GM18508 (cell line): Measurements from ENCODE around the gene IGSF21.
"Not testable (repeated sequence)": the region's sequence is repeated elsewhere in the genome, so short reads cannot be mapped to it uniquely, and the experiment has no call there.

Experiments
- ATAC-seq: cut with Tn5 transposase; IDR thresholded peaks from one replicate; pipeline ENCODE4 v1.9.1; 2021; ENCODE audit warnings: moderate number of reproducible peaks; ENCODE audit not compliant: insufficient read depth, unreplicated experiment

Gene IGSF21

DNA sequence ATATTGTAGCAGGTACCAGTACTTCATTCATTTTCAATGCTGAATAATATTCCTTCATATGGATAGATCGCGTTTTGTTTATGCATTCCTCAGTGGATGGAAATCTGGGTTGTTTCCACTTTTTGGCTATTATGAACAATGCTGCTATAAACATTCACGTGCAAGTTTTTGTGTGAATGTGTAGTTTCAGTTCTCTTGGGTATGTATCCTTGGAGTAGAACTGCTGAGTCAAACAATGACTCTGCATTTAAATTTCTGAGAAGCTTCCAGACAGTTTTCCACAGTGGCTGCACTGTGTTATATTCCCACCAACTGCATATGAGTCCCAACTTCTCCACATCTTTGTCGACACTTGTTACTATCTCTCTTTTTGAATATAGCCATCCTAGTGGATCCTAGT lies 235.1 kb downstream of the IGSF21 start:
- ATAC-seq, result no peak

DNA sequence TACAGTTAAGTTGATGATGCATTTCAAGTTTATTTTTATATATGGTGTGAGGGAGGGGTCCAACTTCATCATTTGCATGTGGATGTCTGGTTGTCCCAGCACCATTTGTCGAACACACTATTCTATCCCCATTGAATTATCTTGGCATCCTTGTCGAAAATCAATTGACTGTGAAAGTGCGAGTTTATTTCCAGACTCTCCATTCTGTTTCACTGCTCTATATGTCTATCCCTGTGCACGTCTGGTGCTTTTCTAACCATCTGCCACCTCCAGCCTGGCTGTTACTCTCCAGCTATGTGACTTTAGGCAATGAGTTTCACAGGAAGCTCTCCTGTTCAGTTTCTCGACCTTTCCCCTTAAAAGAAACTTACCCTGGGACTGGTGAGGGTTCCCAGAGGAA lies 236.0 kb downstream of the IGSF21 start:
- ATAC-seq, result no peak

DNA sequence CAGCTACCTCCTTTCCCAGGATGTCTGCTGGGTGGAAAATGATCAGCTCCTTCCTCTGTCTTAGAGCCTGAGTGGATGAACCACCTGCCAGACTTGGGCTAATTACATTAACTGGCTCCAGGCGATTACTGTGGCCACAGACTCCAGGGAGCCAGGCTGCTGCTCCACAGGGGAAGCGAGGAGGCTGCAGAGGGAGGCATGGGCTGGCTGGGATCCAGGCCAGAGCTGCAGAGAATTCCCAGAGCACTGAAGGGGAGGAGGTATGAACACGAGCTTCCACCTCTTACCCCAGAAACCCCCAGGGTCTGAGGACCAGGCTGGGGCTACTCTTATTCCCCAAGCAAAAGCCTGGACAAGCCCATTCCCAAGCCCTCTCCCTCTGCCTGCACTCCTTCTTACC lies 237.2 kb downstream of the IGSF21 start:
- ATAC-seq, result no peak

DNA sequence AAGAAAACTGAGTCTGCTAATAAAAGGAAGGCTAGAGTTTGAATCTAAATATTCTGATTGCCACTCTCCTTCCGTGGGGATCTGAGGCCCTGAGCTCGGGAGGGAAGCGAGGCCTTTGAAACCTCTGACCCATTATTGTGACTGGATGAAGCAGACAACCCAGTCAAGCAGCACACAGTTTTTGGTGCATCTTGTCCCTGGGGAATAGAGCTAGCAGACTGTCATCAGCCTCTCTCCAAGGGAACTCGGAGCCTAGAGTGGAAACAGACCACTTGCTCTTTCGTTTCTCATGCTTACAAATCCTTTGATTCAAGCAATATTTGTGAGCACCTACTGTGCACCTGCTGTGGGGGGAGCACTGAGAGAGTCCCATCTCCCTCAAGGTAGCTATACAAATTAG lies 240.0 kb downstream of the IGSF21 start:
- no peak for ATAC-seq

DNA sequence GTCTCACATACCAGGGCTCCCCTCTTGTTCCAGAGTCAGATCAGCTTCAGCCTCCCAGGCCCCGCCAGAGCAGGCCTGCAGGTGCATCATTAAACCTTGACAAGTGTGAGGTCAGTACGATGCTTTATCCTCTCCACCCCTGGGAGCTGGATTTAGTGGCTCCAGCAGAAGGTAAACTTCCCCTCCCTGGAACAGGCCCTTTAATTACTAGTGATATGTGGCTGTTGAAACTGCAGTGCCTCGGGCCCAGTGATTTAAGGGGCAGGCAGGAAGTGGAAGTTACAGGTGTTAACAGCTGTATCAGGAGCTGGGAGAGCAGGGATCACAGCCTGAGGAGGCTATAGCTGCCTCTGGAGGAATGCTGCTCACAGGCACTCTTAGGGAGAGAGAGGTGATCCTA lies 240.8 kb downstream of the IGSF21 start:
- no peak for ATAC-seq

DNA sequence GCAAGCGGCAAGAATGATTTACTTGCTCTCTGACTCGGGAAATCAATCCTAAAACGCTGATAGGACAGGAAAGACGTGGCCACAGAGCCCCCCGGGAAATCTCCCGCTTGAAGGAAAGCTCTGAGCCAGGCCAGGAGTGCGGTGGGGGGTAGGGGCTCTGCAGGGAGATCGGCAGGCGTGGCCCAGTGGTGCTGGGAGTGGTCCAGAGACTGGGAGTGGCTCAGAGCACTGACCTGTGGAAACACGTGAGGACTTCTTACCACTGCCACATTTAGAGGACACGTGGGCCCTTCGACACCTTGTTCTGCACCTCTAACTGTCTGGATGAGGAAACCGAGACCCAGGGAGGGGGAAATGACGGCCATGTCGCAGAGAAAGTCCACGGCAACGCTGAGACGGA lies 243.1 kb downstream of the IGSF21 start:
- no peak for ATAC-seq

DNA sequence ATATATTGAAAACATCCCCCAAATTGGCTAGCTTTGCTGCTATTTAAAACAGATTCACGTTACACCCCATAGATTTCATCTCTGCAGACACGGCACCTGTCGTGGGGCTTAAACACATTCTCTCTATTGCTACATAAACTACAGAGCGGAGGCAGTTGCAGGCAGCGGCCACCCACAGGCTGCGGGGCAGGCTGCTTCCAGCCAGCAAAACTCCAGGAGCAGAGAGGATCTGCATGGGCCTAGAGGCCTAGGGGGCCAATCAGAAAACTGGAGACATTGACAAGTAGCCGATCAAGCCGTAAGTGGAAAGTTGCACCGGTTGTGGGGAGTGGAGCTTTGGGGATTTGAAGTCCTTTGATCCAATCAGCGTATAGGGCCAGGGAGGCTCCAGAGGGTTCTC lies 244.1 kb downstream of the IGSF21 start:
- no peak for ATAC-seq

DNA sequence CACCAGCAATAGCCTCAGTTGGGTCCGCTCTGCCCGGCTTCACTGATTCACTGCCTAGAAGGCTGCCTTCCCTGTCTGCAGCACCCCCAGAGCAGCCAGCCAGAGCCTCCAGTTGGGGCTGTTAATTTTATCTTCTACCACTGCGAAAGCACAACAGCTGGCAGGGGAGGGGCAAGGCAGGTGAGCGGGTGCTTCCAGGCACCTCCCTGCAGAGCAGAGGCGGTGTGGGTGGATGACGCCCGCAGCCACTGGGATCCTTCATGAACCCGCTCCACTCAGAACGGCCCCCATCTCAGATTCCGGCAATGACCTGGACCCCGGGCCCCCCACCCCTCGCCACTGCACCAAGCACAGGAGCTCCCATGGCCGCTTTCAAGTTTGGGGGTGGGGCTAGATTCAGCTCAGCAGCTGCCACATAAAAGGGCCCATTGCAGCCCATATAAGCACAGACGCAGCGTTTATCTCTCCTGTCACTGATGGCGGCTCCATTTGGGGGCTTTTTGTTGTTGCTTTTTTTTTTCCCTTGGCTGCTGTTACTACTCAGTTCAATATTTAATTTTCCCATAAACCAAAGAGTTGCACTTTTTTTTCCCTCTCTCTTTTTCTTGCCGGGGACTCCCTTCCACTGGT lies 245.2 kb downstream of the IGSF21 start:
- ATAC-seq, result no peak

DNA sequence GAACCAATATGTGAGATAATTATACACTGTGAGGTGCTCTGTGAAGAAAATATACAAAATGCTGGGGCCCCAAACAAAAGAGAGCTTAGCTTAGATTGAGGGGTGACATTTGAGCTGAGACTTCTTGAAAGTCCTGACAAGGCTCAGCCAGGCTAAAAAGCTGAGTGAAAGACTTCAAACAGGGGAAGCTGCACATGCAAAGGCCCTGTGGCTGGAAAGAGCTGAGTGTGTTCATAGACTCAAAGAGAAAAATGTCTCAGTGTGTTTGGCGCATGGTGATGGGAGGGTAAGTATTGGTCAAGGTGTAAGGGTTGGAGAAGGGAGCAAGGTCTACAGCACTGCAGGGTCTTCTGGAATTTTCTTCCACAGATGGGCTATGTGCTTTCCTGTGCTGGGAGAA lies 245.9 kb downstream of the IGSF21 start:
- no peak for ATAC-seq

DNA sequence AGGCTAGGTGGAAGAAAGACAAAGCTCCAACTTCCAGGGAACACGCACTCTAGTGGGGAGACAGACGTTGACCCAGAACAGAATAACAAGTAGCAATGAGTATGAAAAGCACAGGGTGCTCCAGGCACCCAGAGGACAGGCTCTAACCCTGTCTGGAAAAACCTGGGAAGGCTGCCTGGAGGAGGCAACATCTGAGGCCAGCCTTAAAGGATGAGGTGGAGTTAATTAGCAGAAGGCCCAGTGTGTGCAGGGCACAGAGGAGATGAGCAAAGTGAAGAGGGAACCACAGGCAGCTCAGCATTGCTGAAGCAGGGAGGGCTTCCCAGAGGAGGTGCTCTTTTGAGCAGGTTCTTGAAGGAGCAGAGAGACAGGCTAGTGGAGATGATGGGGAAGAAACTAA lies 246.4 kb downstream of the IGSF21 start:
- no peak for ATAC-seq

DNA sequence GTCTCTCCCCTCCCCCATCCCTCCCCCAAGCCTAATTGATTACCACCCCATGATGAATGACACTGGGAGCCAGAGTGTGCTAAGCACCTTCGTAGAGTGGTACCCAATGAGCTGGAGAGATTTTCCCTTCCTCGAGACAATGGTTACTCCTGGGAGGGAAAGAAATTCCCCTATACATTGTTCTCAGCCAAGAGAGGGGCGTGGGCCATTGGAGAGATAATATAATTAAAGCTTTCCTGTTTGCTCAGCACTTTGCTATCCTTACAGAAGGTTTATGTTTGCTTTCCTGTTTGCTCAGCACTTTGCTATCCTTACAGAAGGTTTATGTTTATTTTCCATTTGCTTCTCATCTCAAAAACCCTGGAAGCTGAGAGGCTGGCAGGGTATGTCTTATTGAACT lies 247.0 kb downstream of the IGSF21 start:
- no peak for ATAC-seq

DNA sequence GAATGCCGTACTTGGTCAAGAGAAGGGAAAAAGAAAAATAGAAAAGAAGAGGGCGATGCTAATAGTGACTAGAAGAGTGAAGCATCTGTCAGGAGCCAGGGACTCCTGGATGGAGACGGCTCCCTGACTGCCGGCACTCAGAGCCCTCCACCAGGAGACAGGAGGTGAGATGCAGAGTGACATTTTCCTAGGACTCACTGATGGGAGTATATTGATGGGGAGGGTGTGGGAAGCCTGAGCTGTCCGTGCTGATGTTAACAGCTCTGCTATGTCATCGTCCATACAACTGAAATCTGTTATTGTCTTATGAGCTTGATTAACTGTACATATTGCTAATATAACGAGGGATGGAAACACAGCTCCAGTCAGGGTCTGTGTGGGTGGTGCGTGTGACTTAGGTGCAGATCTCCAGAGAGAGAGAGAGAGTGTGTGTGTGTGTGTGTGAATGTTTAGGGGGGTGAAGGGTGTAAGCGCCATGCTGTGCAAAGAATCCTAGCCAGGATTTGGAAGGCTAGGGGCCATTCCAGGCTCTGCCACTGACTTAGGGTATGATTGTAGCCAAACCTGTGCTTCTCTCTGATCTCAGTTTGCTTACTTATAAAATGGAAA lies 250.1 kb downstream of the IGSF21 start:
- no peak for ATAC-seq

DNA sequence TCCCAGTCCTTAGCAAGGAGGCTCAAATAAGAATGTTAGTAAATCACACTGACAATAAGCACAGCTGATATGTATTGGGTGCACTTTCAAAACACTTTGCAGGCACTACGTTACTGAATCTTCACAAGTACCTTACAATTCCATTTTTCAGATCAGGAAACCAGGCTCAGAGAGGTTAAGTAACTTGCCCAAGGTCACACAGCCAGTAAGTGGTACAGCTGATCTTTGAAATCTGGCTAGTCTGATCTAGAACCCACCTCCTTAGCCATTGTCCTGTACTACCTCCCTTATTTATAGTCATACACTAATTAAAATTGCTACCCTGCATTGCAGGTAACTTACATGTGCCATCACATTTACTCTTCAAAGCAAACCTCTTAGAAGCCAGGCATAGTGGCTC lies 251.0 kb downstream of the IGSF21 start:
- ATAC-seq, result no peak

DNA sequence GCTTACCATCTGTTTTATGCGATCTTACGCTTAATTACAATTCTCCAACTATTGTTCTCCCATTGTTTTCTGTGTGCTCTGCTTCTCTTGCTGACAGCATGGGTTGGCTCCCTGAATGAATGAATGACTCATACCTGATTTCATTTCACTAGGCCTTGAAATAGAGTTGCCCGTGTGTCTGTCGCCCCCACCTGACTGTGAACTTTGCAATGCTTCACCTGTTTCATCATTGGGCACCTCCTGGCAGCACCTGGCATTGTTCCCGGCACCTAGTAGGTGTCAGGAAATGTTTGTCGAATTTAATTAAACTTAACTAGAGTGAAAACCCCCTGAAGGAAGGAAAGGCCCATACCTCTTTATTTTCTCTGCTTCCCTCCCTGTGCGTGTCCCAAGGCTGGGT lies 252.7 kb downstream of the IGSF21 start:
- ATAC-seq, result no peak

DNA sequence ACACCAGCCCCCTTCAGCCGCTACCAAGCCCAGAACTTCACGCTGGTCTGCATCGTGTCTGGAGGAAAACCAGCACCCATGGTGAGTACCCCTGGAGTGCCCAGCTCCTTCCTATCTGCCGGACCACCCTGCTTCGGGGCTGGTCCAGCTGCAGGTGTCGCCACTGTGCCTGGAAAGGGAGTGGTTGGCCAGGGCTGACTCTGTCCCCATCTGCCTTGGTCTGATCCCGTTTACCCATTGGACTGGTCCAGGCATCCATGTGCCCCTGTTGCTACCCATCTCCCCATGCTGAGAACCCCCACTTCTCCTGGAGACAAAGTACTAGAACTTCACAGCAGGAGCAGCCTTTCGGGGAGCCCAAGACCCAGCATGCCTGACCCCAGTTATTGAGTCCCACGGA lies 254.6 kb downstream of the IGSF21 start:
- ATAC-seq, result no peak

DNA sequence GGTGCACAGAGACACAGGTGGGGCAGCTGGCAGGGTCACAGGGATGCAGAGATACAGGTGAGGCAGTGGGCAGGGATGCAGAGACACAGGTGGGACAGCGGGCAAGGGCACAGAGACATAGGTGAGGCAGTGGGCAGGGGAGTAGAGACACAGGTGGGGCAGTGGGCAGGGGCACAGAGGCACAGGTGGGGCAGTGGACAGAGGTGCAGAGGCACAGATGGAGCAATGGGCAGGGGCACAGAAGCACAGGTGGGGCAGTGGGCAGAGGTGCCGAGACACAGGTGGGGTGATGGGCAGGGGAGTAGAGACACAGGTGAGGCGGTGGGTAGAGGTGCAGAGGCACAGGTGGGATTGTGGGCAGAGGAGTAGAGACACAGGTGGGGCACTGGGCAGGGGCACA lies 255.8 kb downstream of the IGSF21 start:
- ATAC-seq, result no peak

DNA sequence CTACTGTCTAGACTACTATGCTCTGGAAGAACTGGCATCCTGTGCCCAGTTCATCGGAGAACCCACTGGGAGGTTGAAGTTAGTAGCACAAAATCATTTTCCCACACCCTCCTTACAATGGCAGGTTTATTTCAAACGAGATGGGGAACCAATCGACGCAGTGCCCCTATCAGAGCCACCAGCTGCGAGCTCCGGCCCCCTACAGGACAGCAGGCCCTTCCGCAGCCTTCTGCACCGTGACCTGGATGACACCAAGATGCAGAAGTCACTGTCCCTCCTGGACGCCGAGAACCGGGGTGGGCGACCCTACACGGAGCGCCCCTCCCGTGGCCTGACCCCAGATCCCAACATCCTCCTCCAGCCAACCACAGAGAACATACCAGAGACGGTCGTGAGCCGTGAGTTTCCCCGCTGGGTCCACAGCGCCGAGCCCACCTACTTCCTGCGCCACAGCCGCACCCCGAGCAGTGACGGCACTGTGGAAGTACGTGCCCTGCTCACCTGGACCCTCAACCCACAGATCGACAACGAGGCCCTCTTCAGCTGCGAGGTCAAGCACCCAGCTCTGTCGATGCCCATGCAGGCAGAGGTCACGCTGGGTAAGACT lies 257.6 kb downstream of the IGSF21 start:
- ATAC-seq, result no peak

DNA sequence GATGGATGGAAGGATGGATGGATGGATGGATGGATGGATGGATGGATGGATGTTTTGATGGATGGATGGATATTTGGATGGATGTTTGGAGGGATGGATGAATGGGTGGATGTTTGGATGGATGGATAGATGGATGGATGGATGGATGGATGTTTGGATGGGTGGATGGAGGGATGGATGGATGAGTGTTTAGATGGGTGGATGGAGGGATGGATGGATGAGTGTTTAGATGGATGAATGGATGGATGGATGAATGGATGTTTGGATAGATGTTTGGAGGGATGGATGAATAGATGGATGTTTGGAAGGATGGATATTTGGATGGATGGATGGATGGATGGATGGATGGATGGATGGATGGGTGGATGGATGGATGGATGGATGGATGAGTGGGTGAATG lies 264.9 kb downstream of the IGSF21 start:
- ATAC-seq, result not testable (repeated sequence)

DNA sequence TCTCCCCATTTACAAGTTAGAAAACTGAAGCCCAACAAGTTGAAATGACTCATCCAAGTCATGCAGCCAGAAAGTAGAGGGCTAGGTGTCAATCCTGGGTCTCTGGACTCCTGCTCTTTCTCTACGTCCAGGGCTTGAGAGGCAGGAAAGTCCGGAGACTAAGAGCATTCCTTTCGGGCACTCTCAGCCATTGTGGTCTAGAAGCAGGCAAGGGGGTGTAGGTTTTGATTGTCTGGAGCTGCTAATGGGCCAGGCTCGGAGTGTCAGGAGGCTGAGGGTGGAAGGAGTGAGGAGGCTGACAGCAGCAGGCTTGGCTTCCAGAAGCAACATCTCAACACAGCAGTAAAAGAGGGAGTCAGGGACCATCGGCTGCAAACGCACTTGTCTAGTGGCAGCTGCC lies 265.6 kb downstream of the IGSF21 start:
- no peak for ATAC-seq

DNA sequence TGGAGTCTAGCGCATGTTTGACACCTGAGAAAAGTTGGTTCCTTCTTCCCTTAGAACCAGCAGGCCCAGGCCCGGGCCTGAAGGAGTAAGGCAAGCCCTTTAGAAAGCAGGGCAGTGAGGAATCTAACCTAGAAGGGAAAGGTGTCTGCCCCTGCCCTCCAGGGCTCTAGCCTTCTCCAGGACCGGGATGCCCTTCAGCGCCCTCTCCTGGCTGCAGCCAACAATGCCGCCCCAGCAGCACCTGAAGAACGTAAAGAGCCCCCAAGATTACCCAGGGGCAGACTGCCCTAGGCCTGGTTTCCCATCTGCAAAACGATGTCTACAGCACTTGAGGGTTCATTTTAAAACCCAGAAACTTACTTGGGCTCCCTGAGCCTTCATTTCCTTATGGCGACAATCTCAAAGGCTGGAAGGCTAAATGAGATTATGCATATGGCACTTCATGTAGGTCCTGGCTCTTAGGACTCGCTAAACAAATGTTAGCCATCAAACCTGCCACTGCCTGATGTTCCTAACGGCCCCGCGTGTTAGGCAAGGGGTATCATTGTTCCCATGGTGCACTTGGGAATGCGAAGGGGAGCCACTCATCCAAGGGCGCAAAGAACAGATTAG lies 266.4 kb downstream of the IGSF21 start:
- no peak for ATAC-seq

DNA sequence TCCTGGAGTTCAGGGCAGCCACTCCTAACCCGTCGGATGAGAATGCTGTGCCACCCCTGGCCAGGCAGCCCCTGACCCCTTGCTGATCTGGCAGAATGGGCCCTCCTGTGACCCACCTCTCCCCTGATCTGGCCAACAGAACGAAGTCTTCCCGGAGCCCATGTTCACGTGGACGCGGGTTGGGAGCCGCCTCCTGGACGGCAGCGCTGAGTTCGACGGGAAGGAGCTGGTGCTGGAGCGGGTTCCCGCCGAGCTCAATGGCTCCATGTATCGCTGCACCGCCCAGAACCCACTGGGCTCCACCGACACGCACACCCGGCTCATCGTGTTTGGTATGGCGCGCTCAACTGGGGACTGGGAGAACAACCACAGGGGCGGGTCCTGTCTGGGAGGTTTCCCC lies 269.1 kb downstream of the IGSF21 start:
- ATAC-seq, result no peak

DNA sequence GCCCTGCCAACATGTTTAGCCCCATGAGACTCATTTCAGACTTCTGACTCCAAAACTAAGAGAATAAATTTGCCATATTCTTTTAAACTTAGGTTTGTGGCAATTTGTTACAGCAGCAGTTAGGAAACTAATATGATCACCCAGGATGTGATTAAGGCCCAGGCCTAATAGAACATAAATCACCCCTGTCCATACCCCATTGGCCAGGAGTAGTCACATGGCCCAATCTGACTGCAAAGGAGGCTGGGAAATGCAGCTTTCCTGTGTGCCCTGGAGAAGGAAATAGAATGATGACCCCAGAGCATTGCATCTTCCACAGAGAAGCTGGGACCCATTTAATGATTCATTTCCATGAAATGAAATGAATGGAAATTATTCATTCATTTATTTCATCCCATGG lies 272.7 kb downstream of the IGSF21 start:
- no peak for ATAC-seq
